ENCODE results near the gene RPS5. TPM values are rescaled to one million over a fixed set of nuclear protein-coding genes. Genes with fewer than 3 reads are reported as not detected.
A peak's percentile ranks its signal among the peaks of the same experiment; 100 is the strongest.

RPS5 gene
- total and polyA plus RNA-seq, 9 of the 15 experiments (the other 6 are each of a cell fraction or from before 2014, with no cell fraction given): 1,228 to 3,570 (median 2,484) TPM

DNA sequence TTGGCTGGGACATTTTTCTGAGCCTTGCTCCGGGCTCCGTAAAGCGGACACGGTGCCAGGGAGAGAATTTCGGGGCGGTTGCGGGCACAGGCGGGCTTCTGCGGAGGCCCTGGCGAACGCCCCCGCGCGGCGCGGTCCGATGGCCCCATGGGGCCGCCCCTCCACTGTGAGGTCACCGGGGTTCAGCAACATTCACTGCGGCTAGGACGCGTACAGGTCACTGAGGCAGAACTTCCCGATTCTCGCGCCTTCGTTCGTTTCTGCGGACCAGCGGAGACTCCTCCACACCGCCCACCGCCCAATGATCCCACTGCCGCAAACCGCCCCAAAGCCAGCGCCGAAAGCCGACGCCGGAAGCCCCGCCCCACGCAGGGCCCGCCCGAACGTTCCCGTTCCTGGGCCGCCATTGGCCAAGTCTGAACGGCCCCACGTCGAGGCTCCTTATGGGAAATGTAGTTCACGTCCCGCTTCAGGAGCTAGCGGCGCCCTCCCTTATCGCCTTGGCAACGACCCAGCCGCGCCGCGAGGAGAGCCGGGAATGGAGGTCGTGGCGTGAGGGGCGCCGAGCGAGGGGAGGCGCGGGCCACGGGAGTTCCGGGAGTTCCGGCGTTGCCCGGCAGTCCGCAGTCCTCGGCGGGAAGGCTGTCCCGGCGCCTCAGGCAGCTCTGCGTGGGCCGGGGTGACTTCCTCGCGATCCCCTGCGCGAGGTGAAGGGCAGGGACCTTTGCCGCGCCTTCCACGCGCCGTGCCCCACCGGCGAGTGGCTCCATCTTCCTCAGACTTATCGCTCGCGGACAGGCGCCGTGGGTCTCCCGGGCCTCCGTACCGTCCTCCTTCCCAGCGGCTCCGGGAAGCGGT, 21.3 kb downstream of the RPS5 start, which contains the start of gene ZNF584 (continued):
- peak in 1 of 2 experiments; percentile 9; a peak in 1 of 3 replicates for TF ChIP-seq CBX3 (IDR thresholded peaks at IDR 0.05; ENCODE audit: borderline replicate concordance in 1 of 2, low read length in 2 of 2)
- TF ChIP-seq NBN (IDR thresholded peaks at IDR 0.05; ENCODE audit: low read depth): 0 out of 2 replicates have a peak, but pooled peaks have one; percentile 22
- no peak for TF ChIP-seq ZNF589 (CRISPR knock-in tag; IDR thresholded peaks at IDR 0.05; ENCODE audit: low read depth)
- peak; percentile 95 for TF ChIP-seq HCFC1 (IDR thresholded peaks at IDR 0.05; ENCODE audit: low read depth, low read length)
- TF ChIP-seq, protein P1, sequence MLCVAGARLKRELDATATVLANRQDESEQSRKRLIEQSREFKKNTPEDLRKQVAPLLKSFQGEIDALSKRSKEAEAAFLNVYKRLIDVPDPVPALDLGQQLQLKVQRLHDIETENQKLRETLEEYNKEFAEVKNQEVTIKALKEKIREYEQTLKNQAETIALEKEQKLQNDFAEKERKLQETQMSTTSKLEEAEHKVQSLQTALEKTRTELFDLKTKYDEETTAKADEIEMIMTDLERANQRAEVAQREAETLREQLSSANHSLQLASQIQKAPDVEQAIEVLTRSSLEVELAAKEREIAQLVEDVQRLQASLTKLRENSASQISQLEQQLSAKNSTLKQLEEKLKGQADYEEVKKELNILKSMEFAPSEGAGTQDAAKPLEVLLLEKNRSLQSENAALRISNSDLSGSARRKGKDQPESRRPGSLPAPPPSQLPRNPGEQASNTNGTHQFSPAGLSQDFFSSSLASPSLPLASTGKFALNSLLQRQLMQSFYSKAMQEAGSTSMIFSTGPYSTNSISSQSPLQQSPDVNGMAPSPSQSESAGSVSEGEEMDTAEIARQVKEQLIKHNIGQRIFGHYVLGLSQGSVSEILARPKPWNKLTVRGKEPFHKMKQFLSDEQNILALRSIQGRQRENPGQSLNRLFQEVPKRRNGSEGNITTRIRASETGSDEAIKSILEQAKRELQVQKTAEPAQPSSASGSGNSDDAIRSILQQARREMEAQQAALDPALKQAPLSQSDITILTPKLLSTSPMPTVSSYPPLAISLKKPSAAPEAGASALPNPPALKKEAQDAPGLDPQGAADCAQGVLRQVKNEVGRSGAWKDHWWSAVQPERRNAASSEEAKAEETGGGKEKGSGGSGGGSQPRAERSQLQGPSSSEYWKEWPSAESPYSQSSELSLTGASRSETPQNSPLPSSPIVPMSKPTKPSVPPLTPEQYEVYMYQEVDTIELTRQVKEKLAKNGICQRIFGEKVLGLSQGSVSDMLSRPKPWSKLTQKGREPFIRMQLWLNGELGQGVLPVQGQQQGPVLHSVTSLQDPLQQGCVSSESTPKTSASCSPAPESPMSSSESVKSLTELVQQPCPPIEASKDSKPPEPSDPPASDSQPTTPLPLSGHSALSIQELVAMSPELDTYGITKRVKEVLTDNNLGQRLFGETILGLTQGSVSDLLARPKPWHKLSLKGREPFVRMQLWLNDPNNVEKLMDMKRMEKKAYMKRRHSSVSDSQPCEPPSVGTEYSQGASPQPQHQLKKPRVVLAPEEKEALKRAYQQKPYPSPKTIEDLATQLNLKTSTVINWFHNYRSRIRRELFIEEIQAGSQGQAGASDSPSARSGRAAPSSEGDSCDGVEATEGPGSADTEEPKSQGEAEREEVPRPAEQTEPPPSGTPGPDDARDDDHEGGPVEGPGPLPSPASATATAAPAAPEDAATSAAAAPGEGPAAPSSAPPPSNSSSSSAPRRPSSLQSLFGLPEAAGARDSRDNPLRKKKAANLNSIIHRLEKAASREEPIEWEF (CRISPR knock-in tag; IDR thresholded peaks at IDR 0.05): no peak
- TF ChIP-seq, protein P2, sequence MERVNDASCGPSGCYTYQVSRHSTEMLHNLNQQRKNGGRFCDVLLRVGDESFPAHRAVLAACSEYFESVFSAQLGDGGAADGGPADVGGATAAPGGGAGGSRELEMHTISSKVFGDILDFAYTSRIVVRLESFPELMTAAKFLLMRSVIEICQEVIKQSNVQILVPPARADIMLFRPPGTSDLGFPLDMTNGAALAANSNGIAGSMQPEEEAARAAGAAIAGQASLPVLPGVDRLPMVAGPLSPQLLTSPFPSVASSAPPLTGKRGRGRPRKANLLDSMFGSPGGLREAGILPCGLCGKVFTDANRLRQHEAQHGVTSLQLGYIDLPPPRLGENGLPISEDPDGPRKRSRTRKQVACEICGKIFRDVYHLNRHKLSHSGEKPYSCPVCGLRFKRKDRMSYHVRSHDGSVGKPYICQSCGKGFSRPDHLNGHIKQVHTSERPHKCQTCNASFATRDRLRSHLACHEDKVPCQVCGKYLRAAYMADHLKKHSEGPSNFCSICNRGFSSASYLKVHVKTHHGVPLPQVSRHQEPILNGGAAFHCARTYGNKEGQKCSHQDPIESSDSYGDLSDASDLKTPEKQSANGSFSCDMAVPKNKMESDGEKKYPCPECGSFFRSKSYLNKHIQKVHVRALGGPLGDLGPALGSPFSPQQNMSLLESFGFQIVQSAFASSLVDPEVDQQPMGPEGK (CRISPR knock-in tag; IDR thresholded peaks at IDR 0.05; ENCODE audit: borderline replicate concordance): no peak
- TF ChIP-seq, protein P3, sequence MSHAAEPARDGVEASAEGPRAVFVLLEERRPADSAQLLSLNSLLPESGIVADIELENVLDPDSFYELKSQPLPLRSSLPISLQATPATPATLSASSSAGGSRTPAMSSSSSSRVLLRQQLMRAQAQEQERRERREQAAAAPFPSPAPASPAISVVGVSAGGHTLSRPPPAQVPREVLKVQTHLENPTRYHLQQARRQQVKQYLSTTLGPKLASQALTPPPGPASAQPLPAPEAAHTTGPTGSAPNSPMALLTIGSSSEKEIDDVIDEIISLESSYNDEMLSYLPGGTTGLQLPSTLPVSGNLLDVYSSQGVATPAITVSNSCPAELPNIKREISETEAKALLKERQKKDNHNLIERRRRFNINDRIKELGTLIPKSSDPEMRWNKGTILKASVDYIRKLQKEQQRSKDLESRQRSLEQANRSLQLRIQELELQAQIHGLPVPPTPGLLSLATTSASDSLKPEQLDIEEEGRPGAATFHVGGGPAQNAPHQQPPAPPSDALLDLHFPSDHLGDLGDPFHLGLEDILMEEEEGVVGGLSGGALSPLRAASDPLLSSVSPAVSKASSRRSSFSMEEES (CRISPR knock-in tag; IDR thresholded peaks at IDR 0.05): no peak
- TF ChIP-seq KLF13 (tag; IDR thresholded peaks at IDR 0.05; ENCODE audit: borderline replicate concordance, low read depth): no peak
- TF ChIP-seq NCOR1 (IDR thresholded peaks at IDR 0.05): peak; percentile 55
- TF ChIP-seq NR1H2 (CRISPR knock-in tag; IDR thresholded peaks at IDR 0.05): no peak
- TF ChIP-seq, protein P4, sequence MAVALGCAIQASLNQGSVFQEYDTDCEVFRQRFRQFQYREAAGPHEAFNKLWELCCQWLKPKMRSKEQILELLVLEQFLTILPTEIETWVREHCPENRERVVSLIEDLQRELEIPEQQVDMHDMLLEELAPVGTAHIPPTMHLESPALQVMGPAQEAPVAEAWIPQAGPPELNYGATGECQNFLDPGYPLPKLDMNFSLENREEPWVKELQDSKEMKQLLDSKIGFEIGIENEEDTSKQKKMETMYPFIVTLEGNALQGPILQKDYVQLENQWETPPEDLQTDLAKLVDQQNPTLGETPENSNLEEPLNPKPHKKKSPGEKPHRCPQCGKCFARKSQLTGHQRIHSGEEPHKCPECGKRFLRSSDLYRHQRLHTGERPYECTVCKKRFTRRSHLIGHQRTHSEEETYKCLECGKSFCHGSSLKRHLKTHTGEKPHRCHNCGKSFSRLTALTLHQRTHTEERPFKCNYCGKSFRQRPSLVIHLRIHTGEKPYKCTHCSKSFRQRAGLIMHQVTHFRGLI (CRISPR knock-in tag; IDR thresholded peaks at IDR 0.05): no peak
- TF ChIP-seq, protein P5, sequence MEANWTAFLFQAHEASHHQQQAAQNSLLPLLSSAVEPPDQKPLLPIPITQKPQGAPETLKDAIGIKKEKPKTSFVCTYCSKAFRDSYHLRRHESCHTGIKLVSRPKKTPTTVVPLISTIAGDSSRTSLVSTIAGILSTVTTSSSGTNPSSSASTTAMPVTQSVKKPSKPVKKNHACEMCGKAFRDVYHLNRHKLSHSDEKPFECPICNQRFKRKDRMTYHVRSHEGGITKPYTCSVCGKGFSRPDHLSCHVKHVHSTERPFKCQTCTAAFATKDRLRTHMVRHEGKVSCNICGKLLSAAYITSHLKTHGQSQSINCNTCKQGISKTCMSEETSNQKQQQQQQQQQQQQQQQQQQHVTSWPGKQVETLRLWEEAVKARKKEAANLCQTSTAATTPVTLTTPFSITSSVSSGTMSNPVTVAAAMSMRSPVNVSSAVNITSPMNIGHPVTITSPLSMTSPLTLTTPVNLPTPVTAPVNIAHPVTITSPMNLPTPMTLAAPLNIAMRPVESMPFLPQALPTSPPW (CRISPR knock-in tag; IDR thresholded peaks at IDR 0.05): peak; percentile 75
- no peak for TF ChIP-seq ZNF76 (CRISPR knock-in tag; IDR thresholded peaks at IDR 0.05; ENCODE audit: borderline replicate concordance)
